Immature natural killer cell (primary cell): ENCODE measurements around the gene NEDD9. TPM values are rescaled to one million over a fixed set of nuclear protein-coding genes. Genes with fewer than 3 reads are reported as not detected.

Source experiments
- DNase-seq, 3 donors: peaks; one replicate each; pipeline ENCODE4 v3.0.0; 2022; ENCODE audit warnings: mixed read lengths in 1 of 3
- H3K27ac Mint-ChIP-seq, 6 donors: one replicate each; pipeline ENCODE4 v1.8.0; 2020; ENCODE audit warnings: mixed read lengths in 6 of 6, mild to moderate bottlenecking in 5 of 6, inconsistent platforms in 4 of 6, moderate library complexity in 3 of 6
- H3K27me3 Mint-ChIP-seq, 3 donors: one replicate each; pipeline ENCODE4 v1.8.0; 2020 to 2021; ENCODE audit warnings: low read depth in 3 of 3, mild to moderate bottlenecking in 3 of 3, mixed read lengths in 3 of 3, moderate library complexity in 3 of 3, inconsistent platforms in 1 of 3
- H3K36me3 Mint-ChIP-seq, 3 donors: one replicate each; pipeline ENCODE4 v1.8.0; 2020; ENCODE audit warnings: mixed read lengths in 3 of 3, inconsistent platforms in 2 of 3, mild to moderate bottlenecking in 2 of 3
- H3K4me1 Mint-ChIP-seq, 2 donors: one replicate each; pipeline ENCODE4 v1.8.0; 2020; ENCODE audit warnings: inconsistent platforms in 2 of 2, mild to moderate bottlenecking in 2 of 2, mixed read lengths in 2 of 2, moderate library complexity in 1 of 2
- H3K4me3 Mint-ChIP-seq, 5 donors: one replicate each; pipeline ENCODE4 v1.8.0; 2020; ENCODE audit warnings: mild to moderate bottlenecking in 5 of 5, mixed read lengths in 5 of 5, inconsistent platforms in 3 of 5, moderate library complexity in 3 of 5
- H3K9me3 Mint-ChIP-seq, 6 donors: one replicate each; pipeline ENCODE4 v1.8.0; 2020; ENCODE audit warnings: mild to moderate bottlenecking in 6 of 6, mixed read lengths in 6 of 6, inconsistent platforms in 4 of 6, moderate library complexity in 3 of 6
- polyA plus RNA-seq, 3 donors: library from polyadenylated mRNA; unstranded; fragments of 300-500 nt; fragmentation: Illumina TruSeq; gene quantifications; one replicate each; pipeline ENCODE4 v1.2.3, GENCODE V29; 2021

NEDD9 gene
- polyA plus RNA-seq, 3 donors from 2014 or later = 26.2 to 73.6 (median 27.6) TPM

DNA sequence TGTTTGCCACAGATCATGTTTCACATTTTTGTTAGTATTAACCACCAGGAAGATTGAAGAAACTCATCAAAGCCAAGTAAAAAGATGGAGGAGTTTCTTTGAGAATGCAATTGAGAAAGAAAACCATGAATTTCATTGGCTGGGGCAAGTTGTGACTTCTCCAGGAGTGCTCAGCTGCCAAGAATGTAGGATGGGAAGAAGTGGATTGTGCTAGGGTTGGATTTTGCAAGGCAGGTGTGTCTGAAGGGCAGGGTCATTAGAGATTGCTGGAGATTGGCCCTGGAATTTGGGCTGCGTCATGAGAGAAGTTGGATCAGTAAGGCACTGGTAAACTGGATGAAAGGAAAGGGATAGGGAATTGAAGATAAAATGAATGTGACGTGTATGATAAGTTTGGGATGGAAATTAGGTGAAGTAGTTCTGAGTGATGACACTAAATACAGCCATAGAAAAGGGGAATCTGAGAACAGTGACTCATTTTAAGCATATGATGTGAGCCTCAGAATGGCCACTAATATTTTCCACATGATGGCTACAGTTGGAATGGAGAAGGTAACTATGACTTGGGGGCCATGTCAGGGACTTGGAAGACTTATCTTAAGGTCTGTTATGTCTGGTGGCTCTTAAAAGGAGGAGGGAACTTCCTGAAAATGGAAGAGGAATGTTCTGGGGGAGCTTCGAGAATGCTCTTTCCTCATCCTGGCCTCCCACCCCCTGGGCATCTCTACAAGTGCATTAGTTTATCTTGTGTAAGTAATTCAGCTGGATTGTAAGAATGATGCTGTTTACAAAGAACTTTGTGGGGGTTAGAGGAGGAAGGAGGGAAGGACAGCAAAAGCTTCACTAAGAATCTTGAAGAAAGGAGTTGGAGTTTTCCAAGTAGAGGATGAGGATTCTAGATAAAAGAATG is 93.2 kb downstream of the NEDD9 start:
- Mint-ChIP-seq H3K4me3 (no peak overlapping the region), H3K27ac (peak overlapping the region in 1 of 6 donors; percentile 12), H3K4me1 (peaks cover under 1% of the 10 kb centered on the region in 2 donors), H3K9me3 (no peaks in the 10 kb centered on the region), H3K27me3 (peaks cover 0 to 2% (median 0%) of the 10 kb centered on the region in 3 donors), H3K36me3 (peaks cover 8 to 21% (median 12%) of the 10 kb centered on the region in 3 donors)
- no peak for DNase-seq

DNA sequence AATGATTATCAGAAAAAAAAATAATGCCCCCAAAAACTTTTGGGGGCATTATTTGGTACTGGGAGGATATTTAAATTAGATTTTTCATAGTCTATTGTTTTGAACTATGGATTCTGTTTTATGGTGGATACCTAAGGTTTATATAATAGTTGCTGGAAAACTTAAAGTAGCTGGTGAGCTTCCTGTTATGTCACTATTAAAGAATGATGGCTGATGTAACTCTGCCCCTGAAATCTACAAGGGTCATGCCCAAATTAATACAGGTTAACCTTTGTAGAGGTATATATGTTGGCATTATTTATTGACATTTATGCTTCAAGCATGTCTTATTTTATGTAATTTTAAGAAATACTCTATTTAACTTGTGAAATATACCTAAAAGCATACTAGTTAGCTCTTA is 95.7 kb downstream of the NEDD9 start:
- Mint-ChIP-seq H3K9me3 (no peaks in the 10 kb centered on the region), H3K4me1 (no peaks in the 10 kb centered on the region), H3K27me3 (peaks cover 0 to 2% (median 0%) of the 10 kb centered on the region in 3 donors), H3K36me3 (peaks cover 8 to 22% (median 12%) of the 10 kb centered on the region in 3 donors), H3K4me3 (no peak overlapping the region), H3K27ac (no peak overlapping the region)
- no peak for DNase-seq

Other genes with a start within 250 kb of the NEDD9 start
- gene ELOVL2, start 188.4 kb downstream of the NEDD9 start, polyA plus RNA-seq = not detected
- gene SMIM13, start 138.8 kb downstream of the NEDD9 start, polyA plus RNA-seq = 1 to 10 TPM; 2.7 to 4.6 (median 4.0) TPM
- gene ERVFRD-1, start 120.9 kb downstream of the NEDD9 start, polyA plus RNA-seq = under 1 TPM in 1 of 3 donors, not detected in 2; 0.09 TPM